GM12874 (cell line): Measurements from ENCODE around the gene CINP.
A peak's percentile ranks its signal among the peaks of the same experiment; 100 is the strongest.

Experiments
- TF ChIP-seq, protein P1 (sequence below): IDR thresholded peaks from 2 replicates; pipeline ENCODE4 v1.5.1; 2011; ENCODE audit warnings: low read depth, mild to moderate bottlenecking, control low read depth, low read length, moderate library complexity; ENCODE audit not compliant: insufficient read depth

CINP gene

DNA sequence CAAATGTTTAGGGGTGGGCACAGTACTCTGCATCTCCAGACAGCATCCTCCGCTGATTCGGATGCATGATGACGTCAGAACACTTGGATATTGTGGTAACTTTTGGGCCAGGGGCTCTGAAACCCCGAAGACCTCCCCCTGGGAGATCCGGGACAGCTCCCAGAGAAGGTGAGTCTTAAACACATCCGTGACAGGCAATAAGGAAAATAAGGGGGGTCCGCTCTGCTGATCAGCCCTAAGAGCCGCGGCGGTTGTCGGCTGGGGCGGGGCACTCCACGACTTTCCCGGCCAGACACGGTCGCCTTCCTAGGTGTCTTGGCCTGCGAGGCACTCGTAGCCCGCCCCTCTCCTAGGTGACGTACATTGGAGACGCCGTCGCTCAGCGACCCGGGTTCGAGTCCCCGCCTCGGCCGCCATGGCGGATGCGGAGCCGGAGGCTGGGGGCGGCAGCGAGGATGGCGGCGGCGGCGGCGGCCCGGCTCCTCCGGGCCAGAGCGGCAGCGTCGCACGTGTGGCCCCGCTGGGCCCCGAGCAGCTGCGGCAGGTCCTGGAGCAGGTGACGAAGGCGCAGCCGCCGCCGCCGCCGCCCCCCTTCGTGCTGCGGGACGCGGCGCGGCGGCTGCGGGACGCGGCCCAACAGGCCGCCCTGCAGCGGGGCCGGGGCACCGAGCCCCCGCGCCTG, 43.2 kb downstream of the CINP start, which contains the start of gene ZNF839:
Gene ZNF839 (plus strand): TSS at position 396 of the 682 bp plus-strand sequence. CDS start 20 bp downstream, at position 416.
- TF ChIP-seq, protein P1, sequence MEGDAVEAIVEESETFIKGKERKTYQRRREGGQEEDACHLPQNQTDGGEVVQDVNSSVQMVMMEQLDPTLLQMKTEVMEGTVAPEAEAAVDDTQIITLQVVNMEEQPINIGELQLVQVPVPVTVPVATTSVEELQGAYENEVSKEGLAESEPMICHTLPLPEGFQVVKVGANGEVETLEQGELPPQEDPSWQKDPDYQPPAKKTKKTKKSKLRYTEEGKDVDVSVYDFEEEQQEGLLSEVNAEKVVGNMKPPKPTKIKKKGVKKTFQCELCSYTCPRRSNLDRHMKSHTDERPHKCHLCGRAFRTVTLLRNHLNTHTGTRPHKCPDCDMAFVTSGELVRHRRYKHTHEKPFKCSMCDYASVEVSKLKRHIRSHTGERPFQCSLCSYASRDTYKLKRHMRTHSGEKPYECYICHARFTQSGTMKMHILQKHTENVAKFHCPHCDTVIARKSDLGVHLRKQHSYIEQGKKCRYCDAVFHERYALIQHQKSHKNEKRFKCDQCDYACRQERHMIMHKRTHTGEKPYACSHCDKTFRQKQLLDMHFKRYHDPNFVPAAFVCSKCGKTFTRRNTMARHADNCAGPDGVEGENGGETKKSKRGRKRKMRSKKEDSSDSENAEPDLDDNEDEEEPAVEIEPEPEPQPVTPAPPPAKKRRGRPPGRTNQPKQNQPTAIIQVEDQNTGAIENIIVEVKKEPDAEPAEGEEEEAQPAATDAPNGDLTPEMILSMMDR, result no peak

GRCh38 chr14:102318781-102319276, 43.9 kb downstream of the CINP start:
- TF ChIP-seq, protein P1, result no peak

GRCh38 chr14:102317564-102318248, 45.0 kb downstream of the CINP start:
- TF ChIP-seq, protein P1, result 0 out of 2 replicates have a peak, but pooled peaks have one; percentile 4

- TF ChIP-seq, protein P1, result peak; percentile 81
Observed at GRCh38 chr14:102316743-102317563, 45.7 kb downstream of the CINP start.

GRCh38 chr14:102316338-102316742, 46.4 kb downstream of the CINP start:
- TF ChIP-seq, protein P1, result no peak

DNA sequence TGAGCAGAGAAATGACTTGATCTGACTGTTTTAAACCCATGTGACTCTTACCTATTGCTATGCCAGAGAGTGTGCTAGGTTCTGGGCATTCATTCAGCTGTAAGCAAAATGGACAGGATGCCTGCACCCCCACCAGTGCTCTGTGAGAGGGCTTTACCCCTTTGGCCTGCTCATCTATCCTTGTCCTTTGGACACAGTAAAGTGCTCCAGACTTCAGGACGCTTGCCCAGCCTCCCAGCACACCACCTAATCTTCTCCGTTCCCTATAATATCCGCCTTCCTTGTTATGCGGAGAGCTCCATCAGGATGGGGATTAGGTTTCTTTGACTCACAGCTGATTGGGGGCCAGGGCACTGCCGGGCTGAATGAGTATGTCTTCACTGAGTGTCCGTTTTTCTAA, 47.6 kb downstream of the CINP start:
- TF ChIP-seq, protein P1, result no peak
